ENCODE results near the gene STK16. TPM values are rescaled to one million over a fixed set of nuclear protein-coding genes. Genes with fewer than 3 reads are reported as not detected.
A peak's percentile ranks its signal among the peaks of the same experiment; 100 is the strongest.

The STK16 gene
- total and polyA plus RNA-seq, 2 of the 13 experiments (the other 11 are each of a cell fraction or from before 2014, with no cell fraction given) = 28.0 to 50.9 TPM

- TF ChIP-seq ZNF296 (CRISPR knock-in tag; conservative IDR thresholded peaks at IDR 0.05) (no peak), WIZ (CRISPR knock-in tag; IDR thresholded peaks at IDR 0.05) (peak; percentile 54; the same call in 1 of the 2 replicates), ZNF724P (CRISPR knock-in tag; IDR thresholded peaks at IDR 0.05; ENCODE audit: borderline replicate concordance) (0 out of 2 replicates have a peak, but pooled peaks have one; percentile 52), HNRNPL (IDR thresholded peaks at IDR 0.05; ENCODE audit: low read depth, low read length) (no peak), KDM3A (CRISPR knock-in tag; IDR thresholded peaks at IDR 0.05; ENCODE audit: low read depth) (no peak), EZH2 (conservative IDR thresholded peaks at IDR 0.05; ENCODE audit: low read depth, low read length) (no peak), MIER2 (CRISPR knock-in tag; IDR thresholded peaks at IDR 0.05) (peak; percentile 80), SP5 (CRISPR knock-in tag; IDR thresholded peaks at IDR 0.05; ENCODE audit: borderline replicate concordance, low read depth) (0 out of 2 replicates have a peak, but pooled peaks have one; percentile 14), HNF4G (IDR thresholded peaks at IDR 0.05; ENCODE audit: borderline replicate concordance, low read depth, low read length) (peak; percentile 73; the same call in 1 of the 2 replicates), HNF4G (CRISPR knock-in tag; IDR thresholded peaks at IDR 0.05; ENCODE audit: borderline replicate concordance, low read depth) (no peak; the same call in 1 of the 2 replicates), ATF5 (CRISPR knock-in tag; IDR thresholded peaks at IDR 0.05; ENCODE audit: low read depth) (peak; percentile 24; the same call in 1 of the 2 replicates), MZF1 (CRISPR knock-in tag; IDR thresholded peaks at IDR 0.05; ENCODE audit: borderline replicate concordance) (no peak), THAP11 (CRISPR knock-in tag; IDR thresholded peaks at IDR 0.05) (0 out of 2 replicates have a peak, but pooled peaks have one; percentile 19), FOXM1 (CRISPR knock-in tag; IDR thresholded peaks at IDR 0.05) (no peak), SALL1 (CRISPR knock-in tag; IDR thresholded peaks at IDR 0.05) (peak; percentile 72), ZNF33B (CRISPR knock-in tag; IDR thresholded peaks at IDR 0.05) (no peak), ATM (IDR thresholded peaks at IDR 0.05; ENCODE audit: borderline replicate concordance) (no peak), ZNF605 (CRISPR knock-in tag; IDR thresholded peaks at IDR 0.05) (peak; percentile 82), MLLT10 (CRISPR knock-in tag; IDR thresholded peaks at IDR 0.05) (no peak), ZNF451 (CRISPR knock-in tag; IDR thresholded peaks at IDR 0.05) (no peak), PRDM10 (CRISPR knock-in tag; IDR thresholded peaks at IDR 0.05; ENCODE audit: low read depth) (no peak), TRAFD1 (CRISPR knock-in tag; IDR thresholded peaks at IDR 0.05; ENCODE audit: borderline replicate concordance) (0 out of 2 replicates have a peak, but pooled peaks have one; percentile 72), KDM2A (CRISPR knock-in tag; IDR thresholded peaks at IDR 0.05; ENCODE audit: borderline replicate concordance, low read depth) (peak; percentile 64; the same call in 1 of the 2 replicates)
Measured at GRCh38 chr2:219298759-219299371, 53.6 kb downstream of the STK16 start (continued).
